ENCODE measurements around the gene CAPN5. TPM values are rescaled to one million over a fixed set of nuclear protein-coding genes. Genes with fewer than 3 reads are reported as not detected.
A peak's percentile ranks its signal among the peaks of the same experiment; 100 is the strongest.

The CAPN5 gene
- total RNA-seq, 1 donor from 2014 or later: 30.4 TPM

GRCh38 chr11:77152846-77153245 lies 86.1 kb downstream of the CAPN5 start:
- no peak for ATAC-seq

DNA sequence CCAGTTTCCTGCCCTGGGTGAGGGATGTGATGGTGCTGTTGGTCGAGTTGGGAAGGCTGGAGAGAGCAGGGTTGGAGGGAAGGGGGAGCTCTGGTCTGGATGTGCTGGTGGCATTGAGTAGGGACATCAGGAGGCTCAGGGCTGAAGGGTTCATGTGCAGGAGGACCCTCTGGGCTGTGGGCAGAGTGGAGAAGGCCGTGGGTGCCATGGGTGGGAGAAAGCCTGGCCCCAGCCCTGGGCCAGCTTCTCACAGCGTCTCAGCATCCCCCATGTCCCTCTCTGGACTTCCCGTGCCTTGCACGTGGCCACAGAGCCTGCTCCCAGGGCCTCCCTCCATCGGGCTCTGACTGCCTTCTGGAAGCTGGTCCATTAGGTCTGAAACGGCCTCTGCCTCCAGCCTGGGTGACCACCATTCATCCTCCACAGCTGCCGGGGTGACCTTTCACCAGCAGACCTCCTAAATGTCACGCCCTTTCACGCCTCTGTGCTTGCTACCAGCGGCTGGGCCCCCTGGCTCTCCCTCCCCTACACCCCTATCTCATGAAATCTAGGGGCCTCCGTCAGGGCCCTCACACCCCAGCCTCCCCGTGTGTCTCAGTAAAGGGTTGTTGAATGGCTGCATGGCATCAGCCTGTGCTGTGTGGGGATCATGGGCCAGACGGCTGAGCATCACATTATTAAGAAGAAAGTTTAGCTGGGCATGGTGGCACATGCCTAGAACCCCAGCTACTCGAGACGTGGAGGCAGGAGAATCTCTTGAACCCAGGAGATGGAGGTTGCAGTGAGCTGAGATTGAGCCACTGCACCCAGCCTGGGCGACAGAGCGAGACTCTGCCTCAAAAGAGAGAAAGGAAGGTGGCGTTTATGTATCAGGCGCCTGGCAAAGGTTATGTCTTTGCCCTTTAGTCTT lies 86.8 kb downstream of the CAPN5 start:
- no peak for ATAC-seq

DNA sequence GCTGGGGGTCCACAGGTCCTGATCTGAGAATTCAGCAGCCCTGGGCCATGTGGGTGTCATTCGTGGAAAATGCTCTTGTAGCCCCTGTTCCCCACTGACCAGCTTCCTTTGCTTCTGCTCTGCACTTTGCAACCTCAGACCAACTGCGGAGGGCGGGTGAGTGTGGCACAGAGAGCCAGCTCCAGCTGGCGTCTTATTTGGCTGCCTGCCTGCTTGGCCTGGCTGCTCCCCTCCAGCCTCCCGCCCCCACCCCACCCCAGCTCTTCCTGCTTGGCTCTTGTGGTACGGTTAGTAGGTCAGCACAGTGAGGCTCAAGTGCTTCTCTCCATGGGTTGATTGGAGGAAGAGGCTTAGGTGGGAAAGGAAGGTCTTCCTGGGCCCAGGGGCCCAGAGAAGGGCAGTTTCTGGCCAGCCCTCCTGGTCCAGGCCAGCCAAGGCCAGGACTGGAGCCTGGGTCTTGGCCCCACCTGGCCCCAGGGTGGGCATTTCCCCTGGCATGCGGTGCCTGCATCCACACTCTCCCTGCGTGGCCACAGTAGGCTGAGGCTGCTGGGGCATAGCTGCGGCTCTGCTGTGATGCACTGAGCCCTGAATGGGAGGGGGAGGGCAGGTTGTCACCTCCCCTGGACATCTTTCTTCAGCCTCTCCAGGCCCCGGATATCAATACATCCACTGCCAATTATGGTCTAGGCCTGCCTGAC lies 87.8 kb downstream of the CAPN5 start:
- ATAC-seq: no peak

GRCh38 chr11:77155082-77155475 lies 88.3 kb downstream of the CAPN5 start:
- no peak for ATAC-seq

DNA sequence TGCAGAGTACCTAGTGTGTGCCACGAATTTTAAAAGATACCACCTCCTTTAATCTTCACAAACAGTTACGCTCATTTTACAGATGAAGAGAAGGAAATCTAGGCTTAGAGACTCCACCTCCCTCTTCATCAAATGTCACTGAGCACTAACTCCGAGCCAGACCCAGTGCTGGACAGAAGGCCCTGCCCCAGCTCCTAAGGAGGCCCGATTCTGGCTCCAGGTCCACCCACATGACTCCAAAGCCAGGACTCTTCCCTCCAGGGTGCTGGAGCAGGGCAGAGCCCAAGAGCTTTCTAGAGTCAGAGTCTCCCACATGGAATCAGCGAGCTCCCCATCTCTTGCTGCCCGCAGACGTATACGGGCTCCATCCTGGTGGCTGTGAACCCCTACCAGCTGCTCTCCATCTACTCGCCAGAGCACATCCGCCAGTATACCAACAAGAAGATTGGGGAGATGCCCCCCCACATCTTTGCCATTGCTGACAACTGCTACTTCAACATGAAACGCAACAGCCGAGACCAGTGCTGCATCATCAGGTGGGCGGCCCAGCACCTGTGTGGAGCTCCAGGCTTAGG lies 88.9 kb downstream of the CAPN5 start:
- no peak for ATAC-seq

- no peak for ATAC-seq
Measured at GRCh38 chr11:77156396-77157195, 89.8 kb downstream of the CAPN5 start.

- peak; percentile 14 for ATAC-seq
Measured at GRCh38 chr11:77158041-77158695, 91.4 kb downstream of the CAPN5 start.

DNA sequence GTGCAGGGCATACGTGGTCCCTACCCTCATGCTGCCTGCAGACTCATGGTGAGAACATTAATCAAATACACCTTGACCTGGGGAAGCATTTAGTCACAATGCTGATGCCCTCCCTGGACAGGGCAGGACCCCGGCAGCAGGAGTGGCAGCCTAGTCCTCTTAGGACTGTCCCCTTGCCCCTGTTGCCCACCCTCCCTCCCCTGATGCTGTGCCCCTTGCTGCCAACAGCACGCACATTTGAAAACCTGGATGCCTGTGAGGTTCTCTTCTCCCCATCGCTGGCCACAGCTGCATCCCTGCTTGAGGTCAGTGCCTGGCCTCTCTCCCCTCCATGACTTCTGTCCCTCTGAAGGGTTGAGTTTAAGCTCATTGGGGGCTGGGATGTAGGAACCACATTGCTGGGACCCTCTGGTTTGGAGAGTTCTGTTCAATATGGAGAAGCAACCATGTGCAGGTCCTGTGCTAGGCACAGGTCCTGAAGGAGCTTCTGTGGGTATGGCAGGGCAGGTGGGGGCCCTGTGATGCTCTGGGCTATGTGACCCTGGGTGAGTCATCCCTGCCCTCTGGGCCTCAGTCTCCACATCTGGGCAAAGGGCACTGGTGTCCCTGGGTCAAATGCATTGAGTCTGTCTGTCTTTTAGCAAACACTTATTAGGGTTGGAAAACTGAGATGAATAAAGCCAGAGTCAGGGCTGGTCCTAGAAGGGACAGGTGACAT lies 92.6 kb downstream of the CAPN5 start:
- ATAC-seq: no peak

- ATAC-seq: peak; percentile 17
Measured at GRCh38 chr11:77159937-77160495, 93.2 kb downstream of the CAPN5 start.

DNA sequence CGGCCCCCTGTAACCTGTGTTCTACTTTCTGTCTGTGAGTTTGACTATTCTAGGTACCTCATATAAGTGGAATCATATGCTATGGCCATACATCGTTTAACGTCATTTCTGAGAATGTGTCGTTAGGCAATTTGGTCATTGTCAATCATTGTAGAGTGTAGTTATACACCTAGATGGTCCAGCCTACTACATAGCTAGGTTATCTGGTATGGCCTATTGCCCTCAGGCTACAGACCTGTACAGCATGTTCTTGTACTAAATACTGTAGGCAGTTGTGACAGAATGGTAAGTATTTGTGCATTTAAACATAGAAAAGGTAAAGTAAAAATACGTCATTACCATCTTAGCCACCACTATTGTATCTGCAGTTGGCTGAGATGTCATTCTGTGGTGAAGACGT lies 96.5 kb downstream of the CAPN5 start:
- ATAC-seq: no peak

GRCh38 chr11:77165066-77165465 lies 98.3 kb downstream of the CAPN5 start:
- no peak for ATAC-seq

DNA sequence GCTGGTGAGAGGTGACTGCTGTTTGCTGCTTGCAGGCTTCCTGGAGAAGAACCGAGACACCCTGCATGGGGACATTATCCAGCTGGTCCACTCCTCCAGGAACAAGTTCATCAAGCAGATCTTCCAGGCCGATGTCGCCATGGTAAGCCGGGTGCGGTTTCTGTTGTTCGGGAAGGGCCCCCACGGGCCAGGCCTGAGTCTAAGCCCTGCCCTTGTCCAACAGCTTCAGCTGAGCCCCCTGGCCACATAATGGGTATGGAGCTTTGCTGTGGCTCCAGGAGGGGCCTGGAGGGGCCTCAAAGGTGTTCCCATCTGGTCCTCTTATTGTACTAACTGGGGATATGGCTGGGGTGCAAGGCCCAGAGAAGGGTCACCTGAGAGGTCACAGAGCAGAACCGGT lies 99.2 kb downstream of the CAPN5 start:
- ATAC-seq: no peak

GRCh38 chr11:77167111-77167626 lies 100.4 kb downstream of the CAPN5 start:
- ATAC-seq: no peak

- ATAC-seq: no peak
Measured at GRCh38 chr11:77167791-77168190, 101.0 kb downstream of the CAPN5 start.

- ATAC-seq: no peak
Measured at GRCh38 chr11:77170107-77170506, 103.3 kb downstream of the CAPN5 start.

GRCh38 chr11:77171254-77171653 lies 104.5 kb downstream of the CAPN5 start:
- no peak for ATAC-seq

- ATAC-seq: no peak
Measured at GRCh38 chr11:77171885-77172665, 105.3 kb downstream of the CAPN5 start.

DNA sequence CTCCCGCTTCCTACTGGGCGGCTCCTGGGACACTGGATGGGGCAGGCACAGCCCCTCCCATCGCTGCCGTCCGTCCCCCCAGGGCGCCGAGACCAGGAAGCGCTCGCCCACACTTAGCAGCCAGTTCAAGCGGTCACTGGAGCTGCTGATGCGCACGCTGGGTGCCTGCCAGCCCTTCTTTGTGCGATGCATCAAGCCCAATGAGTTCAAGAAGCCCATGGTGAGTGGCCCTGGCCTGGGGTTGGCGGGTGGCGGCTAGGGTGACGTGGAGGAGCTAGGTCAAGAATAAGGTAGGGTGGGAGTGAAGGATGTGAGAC lies 105.9 kb downstream of the CAPN5 start:
- ATAC-seq: no peak

GRCh38 chr11:77173494-77173893 lies 106.7 kb downstream of the CAPN5 start:
- ATAC-seq: no peak

DNA sequence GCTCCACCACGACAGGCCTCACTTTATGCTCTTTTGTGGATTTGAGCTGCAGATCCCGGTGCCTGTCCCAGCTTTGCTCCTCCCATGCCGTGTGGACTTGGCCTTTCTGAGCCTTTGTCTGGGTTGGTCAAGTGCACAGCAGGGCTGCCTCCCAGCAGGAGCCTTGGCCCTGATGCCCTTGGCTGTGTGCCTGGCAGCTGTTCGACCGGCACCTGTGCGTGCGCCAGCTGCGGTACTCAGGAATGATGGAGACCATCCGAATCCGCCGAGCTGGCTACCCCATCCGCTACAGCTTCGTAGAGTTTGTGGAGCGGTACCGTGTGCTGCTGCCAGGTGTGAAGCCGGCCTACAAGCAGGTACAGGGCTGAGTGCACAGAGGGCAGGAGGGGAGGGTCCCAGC lies 107.8 kb downstream of the CAPN5 start:
- no peak for ATAC-seq
